Suprapubic skin (tissue), 4 donors: ENCODE data around the gene CPNE4.

ENCODE experiments used
- CTCF ChIP-seq, 2 donors: fragments of 200-600 bp in 1 of 2; fragments of 450-650 bp in 1 of 2; sonication (generic) in 1 of 2; IDR thresholded peaks; one replicate each; pipeline ENCODE4 v1.5.1; 2016 to 2019; ENCODE audit warnings: antibody characterized with exemption in 2 of 2, mild to moderate bottlenecking in 1 of 2, moderate library complexity in 1 of 2
- EP300 ChIP-seq: sonication (generic); formaldehyde crosslinking; IDR thresholded peaks from one replicate; pipeline ENCODE4 v1.6.1; 2017; ENCODE audit warnings: antibody characterized with exemption
- POLR2AphosphoS5 ChIP-seq, 3 donors: sonication (generic); formaldehyde crosslinking; IDR thresholded peaks; one replicate each; pipeline ENCODE4 v1.6.1; 2017; ENCODE audit warnings: antibody characterized with exemption in 3 of 3

GRCh38 chr3:131892331-131892730 lies 142.5 kb downstream of the CPNE4 start:
- TF ChIP-seq POLR2AphosphoS5 (IDR thresholded peaks at IDR 0.05) (no peak), CTCF (IDR thresholded peaks at IDR 0.05) (no peak), EP300 (no peak)
